Measurements from ENCODE around the gene NHS. TPM values are rescaled to one million over a fixed set of nuclear protein-coding genes. Genes with fewer than 3 reads are reported as not detected.

NHS gene
- total RNA-seq, 1 experiment from 2014 or later, result 2.2 TPM

DNA sequence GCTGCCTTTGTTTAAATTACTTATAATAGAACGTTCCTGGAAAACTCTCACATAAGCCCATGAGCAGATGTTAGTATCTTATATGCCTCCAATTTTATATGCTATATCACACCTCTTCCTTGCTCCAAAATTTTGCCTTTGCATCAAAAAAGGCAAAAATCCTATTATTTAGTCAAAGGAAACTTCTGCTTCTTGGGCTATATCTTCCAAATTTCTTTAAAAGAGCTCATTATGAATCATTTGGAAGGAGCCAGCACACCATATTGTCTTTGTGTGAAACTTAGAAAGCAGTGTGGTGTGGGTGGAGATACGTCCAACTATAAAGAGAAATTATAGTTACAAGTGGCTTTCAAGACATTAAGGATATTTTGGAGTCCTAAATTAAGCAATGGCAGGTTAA lies 35.7 kb downstream of the NHS start:
- Mint-ChIP-seq H3K4me3 (ENCODE audit: unreplicated experiment) (no peak overlapping the region), H3K27me3 (ENCODE audit: insufficient read depth, unreplicated experiment) (no peaks in the 10 kb centered on the region), H3K27ac (ENCODE audit: unreplicated experiment) (no peak overlapping the region), H3K4me1 (ENCODE audit: low read depth, unreplicated experiment) (peaks cover 6% of the 10 kb centered on the region), H3K9me3 (ENCODE audit: unreplicated experiment) (no peaks in the 10 kb centered on the region), H3K36me3 (ENCODE audit: insufficient read depth, unreplicated experiment) (no peaks in the 10 kb centered on the region)
- intact Hi-C loops (cut with micrococcal nuclease; ENCODE audit: unreplicated experiment), result no loop called here
- ChIA-PET CTCF (no interaction called here), POLR2A (no interaction called here)
- BruUV-seq (replicated peaks), result no TSS peak
- DNase-seq, result no peak
- Histone ChIP-seq H3K36me3 (ENCODE audit: control insufficient read depth, insufficient read depth, low read length) (no peaks in the 10 kb centered on the region), H3K27me3 (replicated peaks; ENCODE audit: control insufficient read depth, insufficient read depth, low read length) (no peaks in the 10 kb centered on the region), H3K9me3 (no peaks in the 10 kb centered on the region), H3K4me1 (no peaks in the 10 kb centered on the region), H3K4me3 (ENCODE audit: low read depth, low read length) (no peak overlapping the region)
- TF ChIP-seq, protein P1, sequence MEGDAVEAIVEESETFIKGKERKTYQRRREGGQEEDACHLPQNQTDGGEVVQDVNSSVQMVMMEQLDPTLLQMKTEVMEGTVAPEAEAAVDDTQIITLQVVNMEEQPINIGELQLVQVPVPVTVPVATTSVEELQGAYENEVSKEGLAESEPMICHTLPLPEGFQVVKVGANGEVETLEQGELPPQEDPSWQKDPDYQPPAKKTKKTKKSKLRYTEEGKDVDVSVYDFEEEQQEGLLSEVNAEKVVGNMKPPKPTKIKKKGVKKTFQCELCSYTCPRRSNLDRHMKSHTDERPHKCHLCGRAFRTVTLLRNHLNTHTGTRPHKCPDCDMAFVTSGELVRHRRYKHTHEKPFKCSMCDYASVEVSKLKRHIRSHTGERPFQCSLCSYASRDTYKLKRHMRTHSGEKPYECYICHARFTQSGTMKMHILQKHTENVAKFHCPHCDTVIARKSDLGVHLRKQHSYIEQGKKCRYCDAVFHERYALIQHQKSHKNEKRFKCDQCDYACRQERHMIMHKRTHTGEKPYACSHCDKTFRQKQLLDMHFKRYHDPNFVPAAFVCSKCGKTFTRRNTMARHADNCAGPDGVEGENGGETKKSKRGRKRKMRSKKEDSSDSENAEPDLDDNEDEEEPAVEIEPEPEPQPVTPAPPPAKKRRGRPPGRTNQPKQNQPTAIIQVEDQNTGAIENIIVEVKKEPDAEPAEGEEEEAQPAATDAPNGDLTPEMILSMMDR (IDR thresholded peaks at IDR 0.05; ENCODE audit: insufficient read depth in 1 of 2, low read depth in 1 of 2, low read length in 1 of 2, severe bottlenecking in 1 of 2, unreplicated experiment in 1 of 2), result no peak

DNA sequence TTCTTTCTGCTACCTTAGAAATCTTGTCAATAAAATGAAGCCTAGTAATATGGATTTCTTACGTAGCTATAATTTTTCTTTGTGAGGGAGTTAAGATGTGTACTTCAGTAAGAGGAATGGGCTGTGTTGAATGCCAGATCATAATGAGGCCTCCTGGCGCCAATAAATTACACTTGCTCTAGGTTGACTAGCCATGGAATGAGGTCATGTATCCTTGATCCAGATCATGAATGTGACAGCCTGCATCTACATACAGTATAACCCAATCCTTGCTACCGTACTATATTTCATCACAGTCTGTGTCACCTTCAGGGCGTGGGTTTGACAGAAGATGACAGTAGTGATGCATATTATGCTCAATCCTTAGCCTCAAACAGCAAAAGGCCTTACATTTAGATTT lies 36.2 kb downstream of the NHS start:
- H3K9me3 Mint-ChIP-seq (ENCODE audit: unreplicated experiment), result no peaks in the 10 kb centered on the region
- CTCF ChIA-PET, result no interaction called here
- no peak overlapping the region for H3K27ac Mint-ChIP-seq (ENCODE audit: unreplicated experiment)
- H3K27me3 ChIP-seq (replicated peaks; ENCODE audit: control insufficient read depth, insufficient read depth, low read length), result no peaks in the 10 kb centered on the region
- no peaks in the 10 kb centered on the region for H3K4me1 ChIP-seq
- intact Hi-C loops (cut with micrococcal nuclease; ENCODE audit: unreplicated experiment), result no loop called here
- POLR2A ChIA-PET, result no interaction called here
- H3K36me3 Mint-ChIP-seq (ENCODE audit: insufficient read depth, unreplicated experiment), result no peaks in the 10 kb centered on the region
- no peak overlapping the region for H3K4me3 Mint-ChIP-seq (ENCODE audit: unreplicated experiment)
- H3K36me3 ChIP-seq (ENCODE audit: control insufficient read depth, insufficient read depth, low read length), result no peaks in the 10 kb centered on the region
- H3K4me1 Mint-ChIP-seq (ENCODE audit: low read depth, unreplicated experiment), result peaks cover 9% of the 10 kb centered on the region
- no peaks in the 10 kb centered on the region for H3K9me3 ChIP-seq
- BruUV-seq (replicated peaks), result no TSS peak
- no peaks in the 10 kb centered on the region for H3K27me3 Mint-ChIP-seq (ENCODE audit: insufficient read depth, unreplicated experiment)
- TF ChIP-seq, protein P1 (IDR thresholded peaks at IDR 0.05; ENCODE audit: insufficient read depth in 1 of 2, low read depth in 1 of 2, low read length in 1 of 2, severe bottlenecking in 1 of 2, unreplicated experiment in 1 of 2), result no peak
- H3K4me3 ChIP-seq (ENCODE audit: low read depth, low read length), result no peak overlapping the region
- no peak for DNase-seq

DNA sequence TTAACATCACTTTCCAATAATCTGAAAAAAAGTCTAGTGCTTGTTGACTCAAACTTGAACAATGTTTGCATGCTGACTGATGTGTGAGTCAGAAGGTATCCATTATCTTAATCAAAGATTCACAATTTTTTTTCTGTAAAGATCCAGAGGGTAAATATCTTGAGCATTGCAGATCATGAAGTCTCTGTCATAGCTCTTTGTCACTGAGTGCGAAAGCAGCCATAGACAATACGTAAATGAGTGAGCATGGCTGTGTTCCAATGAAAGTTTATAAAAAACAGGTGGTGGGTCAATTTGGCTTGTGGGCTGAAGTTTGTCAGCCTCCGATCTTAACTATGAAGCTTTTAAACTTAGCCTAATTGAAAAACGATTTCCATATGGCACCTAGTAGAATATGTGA lies 37.7 kb downstream of the NHS start:
- H3K4me1 ChIP-seq, result no peaks in the 10 kb centered on the region
- H3K36me3 Mint-ChIP-seq (ENCODE audit: insufficient read depth, unreplicated experiment), result no peaks in the 10 kb centered on the region
- no peaks in the 10 kb centered on the region for H3K27me3 ChIP-seq (replicated peaks; ENCODE audit: control insufficient read depth, insufficient read depth, low read length)
- peaks cover 14% of the 10 kb centered on the region for H3K4me1 Mint-ChIP-seq (ENCODE audit: low read depth, unreplicated experiment)
- intact Hi-C loops (cut with micrococcal nuclease; ENCODE audit: unreplicated experiment), result no loop called here
- H3K27ac Mint-ChIP-seq (ENCODE audit: unreplicated experiment), result no peak overlapping the region
- TF ChIP-seq, protein P1 (IDR thresholded peaks at IDR 0.05; ENCODE audit: insufficient read depth in 1 of 2, low read depth in 1 of 2, low read length in 1 of 2, severe bottlenecking in 1 of 2, unreplicated experiment in 1 of 2), result no peak
- POLR2A ChIA-PET, result no interaction called here
- no peaks in the 10 kb centered on the region for H3K27me3 Mint-ChIP-seq (ENCODE audit: insufficient read depth, unreplicated experiment)
- no peaks in the 10 kb centered on the region for H3K36me3 ChIP-seq (ENCODE audit: control insufficient read depth, insufficient read depth, low read length)
- CTCF ChIA-PET, result no interaction called here
- no peaks in the 10 kb centered on the region for H3K9me3 ChIP-seq
- no peaks in the 10 kb centered on the region for H3K9me3 Mint-ChIP-seq (ENCODE audit: unreplicated experiment)
- no peak overlapping the region for H3K4me3 Mint-ChIP-seq (ENCODE audit: unreplicated experiment)
- no peak overlapping the region for H3K4me3 ChIP-seq (ENCODE audit: low read depth, low read length)
- no peak for DNase-seq
- no TSS peak for BruUV-seq (replicated peaks)

Measured in Caco-2 (cell line).